ENCODE data around the gene THSD4. TPM values are rescaled to one million over a fixed set of nuclear protein-coding genes. Genes with fewer than 3 reads are reported as not detected.
"Not testable (repeated sequence)": the region's sequence is repeated elsewhere in the genome, so short reads cannot be mapped to it uniquely, and the experiment has no call there.

THSD4 gene
- total RNA-seq, 1 donor from 2014 or later = 2.7 TPM

GRCh38 chr15:71413419-71413818 lies 298.1 kb downstream of the THSD4 start:
- no peak for DNase-seq (ENCODE audit: low read depth)

- no peak for DNase-seq (ENCODE audit: low read depth)
These were observed 299.6 kb downstream of the THSD4 start for GRCh38 chr15:71414853-71415252.

- peak; percentile 59 for DNase-seq (ENCODE audit: low read depth)
These were observed 307.4 kb downstream of the THSD4 start for GRCh38 chr15:71422530-71423259.

DNA sequence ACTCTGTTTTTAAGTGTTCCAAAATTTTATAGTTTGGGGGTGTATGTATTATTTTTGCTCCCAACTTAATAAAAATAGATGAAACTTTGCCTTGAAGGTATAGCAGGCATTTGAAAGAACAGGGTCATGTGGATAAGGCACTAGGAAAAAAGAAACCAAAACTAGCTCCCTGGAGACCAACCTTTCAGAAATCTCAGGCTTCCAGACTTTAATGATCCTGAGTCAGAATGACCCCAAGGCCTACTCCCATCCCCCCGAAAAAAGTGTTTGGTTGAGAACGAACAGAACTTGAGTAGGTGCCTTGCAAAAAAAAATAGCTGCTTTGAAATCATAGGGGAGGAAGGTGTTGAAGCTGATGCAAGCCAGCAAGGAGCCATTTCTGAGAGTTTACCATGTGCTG lies 309.5 kb downstream of the THSD4 start:
- no peak for DNase-seq (ENCODE audit: low read depth)

GRCh38 chr15:71425388-71425787 lies 310.1 kb downstream of the THSD4 start:
- no peak for DNase-seq (ENCODE audit: low read depth)

DNA sequence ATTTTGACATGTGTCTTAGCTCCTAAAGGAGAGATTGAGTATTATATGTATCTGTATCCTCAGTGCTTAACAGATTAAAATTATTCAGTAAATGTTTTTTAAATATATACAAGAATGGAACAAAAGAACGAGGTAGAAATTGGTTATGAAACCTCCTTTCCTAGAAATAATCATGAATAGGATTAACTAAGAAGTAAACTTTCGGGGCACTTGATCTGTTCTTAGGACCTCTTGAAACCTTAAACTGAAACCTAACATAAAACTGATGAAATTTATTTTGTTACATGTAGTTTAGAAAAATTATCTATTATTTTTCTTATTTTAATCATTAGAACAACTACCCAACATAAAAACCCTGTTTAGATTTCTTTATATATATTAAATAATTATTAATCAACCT lies 311.5 kb downstream of the THSD4 start:
- DNase-seq (ENCODE audit: low read depth) = no peak

GRCh38 chr15:71430782-71431181 lies 315.5 kb downstream of the THSD4 start:
- no peak for DNase-seq (ENCODE audit: low read depth)

DNA sequence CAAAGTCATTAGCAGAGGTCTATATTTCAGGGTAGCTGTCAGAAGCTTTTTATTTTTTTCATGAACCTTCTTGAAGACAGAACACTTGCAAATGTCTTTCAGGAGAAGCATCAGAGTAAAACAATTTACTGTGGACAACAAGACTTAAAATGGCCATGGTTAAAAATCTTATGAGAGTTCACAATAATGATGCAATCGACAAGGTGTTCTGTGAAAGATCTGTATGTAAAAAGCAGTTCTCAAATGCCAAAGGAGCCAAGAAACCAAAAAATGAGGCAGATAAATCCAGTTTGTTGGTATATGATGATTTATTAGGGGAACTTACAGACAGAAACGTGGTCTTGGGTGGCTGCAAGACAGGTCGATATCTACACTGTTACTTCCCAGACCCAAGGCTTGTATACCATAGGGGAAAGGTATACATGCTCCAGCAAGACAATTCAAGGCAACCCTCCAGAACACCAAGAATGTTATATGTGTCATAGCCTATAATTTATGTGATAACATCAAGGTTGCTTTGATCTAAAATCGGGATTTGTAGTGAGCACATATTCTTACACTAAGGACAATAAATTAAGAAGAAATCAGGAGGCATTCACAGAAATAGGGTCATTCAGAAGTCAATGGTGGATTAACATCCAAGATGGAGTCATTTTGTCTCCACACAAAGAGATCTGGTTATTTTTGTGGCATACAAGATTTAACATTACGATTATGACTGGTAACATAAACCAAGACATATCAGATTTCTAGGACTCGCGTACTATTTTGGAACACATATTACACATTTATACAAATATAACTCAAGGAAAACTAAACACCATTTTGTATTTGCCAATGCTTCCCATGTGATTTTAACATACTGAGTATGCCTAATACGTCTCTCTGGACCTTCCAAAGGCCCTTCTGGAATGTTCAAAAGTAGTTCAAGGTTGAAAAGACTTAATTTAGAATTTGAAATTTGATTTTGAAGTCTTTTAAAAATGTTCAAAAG lies 316.4 kb downstream of the THSD4 start:
- no peak for DNase-seq (ENCODE audit: low read depth)

DNA sequence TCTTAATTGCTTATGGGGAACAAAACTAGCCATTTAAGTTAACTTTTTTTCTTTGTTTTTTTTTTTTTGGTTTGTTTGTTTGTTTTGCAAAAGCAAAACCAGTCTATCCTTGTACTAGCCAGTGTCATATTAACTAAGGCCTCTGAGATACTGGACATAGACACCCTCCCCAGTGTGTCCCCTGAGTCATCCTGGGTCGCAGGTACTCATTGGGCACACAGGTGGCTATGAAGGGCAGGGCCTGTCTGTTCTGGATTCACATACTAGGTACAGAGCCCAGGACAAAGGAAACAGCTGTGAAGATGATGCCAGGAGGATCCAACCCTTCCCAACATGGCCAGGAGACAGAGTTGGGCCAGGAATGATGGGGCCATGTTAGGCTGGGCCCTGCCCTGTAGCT lies 318.1 kb downstream of the THSD4 start:
- no peak for DNase-seq (ENCODE audit: low read depth)

GRCh38 chr15:71434774-71435173 lies 319.5 kb downstream of the THSD4 start:
- no peak for DNase-seq (ENCODE audit: low read depth)

DNA sequence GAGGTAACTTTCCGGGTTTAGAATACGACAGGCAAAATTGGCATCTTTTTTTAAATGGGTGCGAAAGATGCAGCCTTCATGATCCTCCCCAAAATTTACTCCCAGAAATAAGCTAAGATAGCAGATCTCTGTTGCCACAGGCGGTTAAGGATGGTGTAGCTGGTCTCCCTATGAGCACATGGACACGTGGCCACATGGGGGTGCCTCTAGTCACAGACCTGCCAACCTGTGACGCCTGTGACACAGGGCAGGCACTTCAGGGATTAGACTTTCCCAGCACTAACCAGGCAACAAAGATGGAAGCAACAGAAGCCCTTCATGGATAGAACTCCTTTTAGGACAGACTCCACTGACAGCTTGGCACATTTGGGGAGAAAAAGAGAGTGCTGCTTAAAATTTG lies 320.3 kb downstream of the THSD4 start:
- no peak for DNase-seq (ENCODE audit: low read depth)

DNA sequence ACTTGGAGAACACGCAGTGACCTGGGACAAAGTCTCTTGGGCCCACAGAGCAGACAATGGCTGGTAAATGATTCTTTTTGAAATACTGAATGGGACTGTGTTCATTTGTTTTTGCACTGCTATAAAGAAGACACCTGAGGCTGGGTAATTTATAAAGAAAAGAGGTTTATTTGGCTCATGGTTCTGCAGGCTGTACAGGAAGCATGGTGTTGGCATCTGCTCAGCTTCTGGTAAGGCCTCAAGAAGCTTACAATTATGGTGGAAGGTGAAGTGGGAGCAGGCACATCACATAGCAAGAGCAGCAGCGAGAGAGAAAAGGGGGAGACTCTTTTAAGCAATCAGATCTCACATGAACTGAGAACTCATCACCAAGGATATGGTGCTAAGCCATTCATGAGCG lies 321.6 kb downstream of the THSD4 start:
- no peak for DNase-seq (ENCODE audit: low read depth)

- no peak for DNase-seq (ENCODE audit: low read depth)
These were observed 322.1 kb downstream of the THSD4 start for GRCh38 chr15:71437404-71437803.

- DNase-seq (ENCODE audit: low read depth) = no peak
These were observed 322.6 kb downstream of the THSD4 start for GRCh38 chr15:71437919-71438318.

- DNase-seq (ENCODE audit: low read depth) = not testable (repeated sequence)
These were observed 324.2 kb downstream of the THSD4 start for GRCh38 chr15:71439478-71439877.

DNA sequence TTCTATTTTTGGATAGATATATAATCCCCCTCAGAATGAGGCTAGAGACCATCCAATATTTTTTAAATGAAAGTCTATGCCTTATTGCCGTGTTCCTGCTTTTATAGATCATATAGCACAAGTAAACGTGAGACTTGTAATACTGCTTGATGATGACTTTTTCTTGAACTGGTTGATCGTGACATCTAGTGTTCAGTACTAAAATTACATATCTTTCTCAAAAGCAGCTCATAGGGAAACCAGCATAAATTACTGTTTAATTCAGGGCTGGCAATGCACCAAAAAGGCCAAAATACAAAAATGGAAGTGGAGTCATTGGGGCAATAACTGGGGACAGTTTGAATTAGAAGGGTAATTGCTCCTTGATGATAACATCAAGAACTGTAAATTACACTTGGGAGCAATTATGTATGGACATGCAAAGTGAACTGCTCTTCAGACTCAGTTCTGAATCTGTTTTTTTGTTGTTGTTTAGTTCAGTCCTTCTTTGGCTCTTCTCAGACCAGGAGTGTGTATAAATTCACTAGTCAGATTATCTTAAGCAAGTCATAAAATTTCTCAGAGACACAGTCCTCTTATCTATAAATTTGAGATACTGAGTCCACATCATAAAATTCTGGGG lies 325.3 kb downstream of the THSD4 start:
- DNase-seq (ENCODE audit: low read depth) = peak; percentile 56

GRCh38 chr15:71443538-71443937 lies 328.3 kb downstream of the THSD4 start:
- peak; percentile 52 for DNase-seq (ENCODE audit: low read depth)

GRCh38 chr15:71444032-71444810 lies 328.9 kb downstream of the THSD4 start:
- DNase-seq (ENCODE audit: low read depth) = peak; percentile 23

GRCh38 chr15:71444866-71445590 lies 329.8 kb downstream of the THSD4 start:
- DNase-seq (ENCODE audit: low read depth) = no peak
